ENCODE measurements around the gene PLEKHO2.

The PLEKHO2 gene

GRCh38 chr15:64858021-64858575 lies 16.4 kb downstream of the PLEKHO2 start:
- no peak for DNase-seq

- DNase-seq: no peak
Observed at GRCh38 chr15:64859226-64859625, 17.5 kb downstream of the PLEKHO2 start.

GRCh38 chr15:64861331-64861730 lies 19.6 kb downstream of the PLEKHO2 start:
- DNase-seq: no peak

GRCh38 chr15:64861960-64862359 lies 20.2 kb downstream of the PLEKHO2 start:
- DNase-seq: no peak

GRCh38 chr15:64862408-64862807 lies 20.7 kb downstream of the PLEKHO2 start:
- no peak for DNase-seq

GRCh38 chr15:64864068-64864467 lies 22.4 kb downstream of the PLEKHO2 start:
- DNase-seq: no peak

- DNase-seq: no peak
Observed at GRCh38 chr15:64865126-64865997, 23.6 kb downstream of the PLEKHO2 start.

- DNase-seq: no peak
Observed at GRCh38 chr15:64865998-64866520, 24.3 kb downstream of the PLEKHO2 start.

GRCh38 chr15:64869501-64869900 lies 27.8 kb downstream of the PLEKHO2 start:
- no peak for DNase-seq

GRCh38 chr15:64870353-64870752 lies 28.6 kb downstream of the PLEKHO2 start:
- no peak for DNase-seq

GRCh38 chr15:64875641-64876223 lies 34.0 kb downstream of the PLEKHO2 start:
- no peak for DNase-seq

- DNase-seq: peak; percentile 15
Observed at GRCh38 chr15:64877435-64877834, 35.7 kb downstream of the PLEKHO2 start.

GRCh38 chr15:64878705-64879104 lies 37.0 kb downstream of the PLEKHO2 start:
- no peak for DNase-seq

- DNase-seq: peak; percentile 16
Observed at GRCh38 chr15:64883100-64883581, 41.4 kb downstream of the PLEKHO2 start.

GRCh38 chr15:64883997-64884511 lies 42.3 kb downstream of the PLEKHO2 start:
- no peak for DNase-seq

- no peak for DNase-seq
Observed at GRCh38 chr15:64884679-64885078, 43.0 kb downstream of the PLEKHO2 start.

- no peak for DNase-seq
Observed at GRCh38 chr15:64888336-64888735, 46.6 kb downstream of the PLEKHO2 start.

GRCh38 chr15:64891561-64891960 lies 49.8 kb downstream of the PLEKHO2 start:
- DNase-seq: no peak

- DNase-seq: no peak
Observed at GRCh38 chr15:64892847-64893403, 51.2 kb downstream of the PLEKHO2 start.

- DNase-seq: peak; percentile 98
Observed at GRCh38 chr15:64893481-64894394, 52.0 kb downstream of the PLEKHO2 start.

- DNase-seq: no peak
Observed at GRCh38 chr15:64894395-64895056, 52.8 kb downstream of the PLEKHO2 start.

All from GF-D8 (cell line).